Measurements from ENCODE around the gene OR2V1. TPM values are rescaled to one million over a fixed set of nuclear protein-coding genes. Genes with fewer than 3 reads are reported as not detected.
"Not testable (repeated sequence)": the region's sequence is repeated elsewhere in the genome, so short reads cannot be mapped to it uniquely, and the experiment has no call there.

The OR2V1 gene
- total RNA-seq, 1 donor from 2014 or later, result not detected

GRCh38 chr5:181109489-181110013 is 21.4 kb downstream of the OR2V1 start:
- DNase-seq (no peak), ATAC-seq (no peak)
- intact Hi-C loops (cut with micrococcal nuclease), result no loop called here

GRCh38 chr5:181108578-181109165 is 22.3 kb downstream of the OR2V1 start:
- ATAC-seq (no peak), DNase-seq (no peak)
- intact Hi-C loops (cut with micrococcal nuclease), result no loop called here

- ATAC-seq (no peak), DNase-seq (no peak)
- intact Hi-C loops (cut with micrococcal nuclease), result no loop called here
Measured at GRCh38 chr5:181107699-181108098, 23.3 kb downstream of the OR2V1 start.

GRCh38 chr5:181105391-181106025 is 25.5 kb downstream of the OR2V1 start:
- no peak for DNase-seq
- intact Hi-C loops (cut with micrococcal nuclease), result no loop called here
- ATAC-seq, result no peak

- intact Hi-C loops (cut with micrococcal nuclease); DNase-seq; ATAC-seq: not testable (repeated sequence)
Measured at GRCh38 chr5:181104606-181105390, 26.2 kb downstream of the OR2V1 start.

- intact Hi-C loops (cut with micrococcal nuclease); DNase-seq; ATAC-seq: not testable (repeated sequence)
Measured at GRCh38 chr5:181104259-181104568, 26.8 kb downstream of the OR2V1 start.

- ATAC-seq; intact Hi-C loops (cut with micrococcal nuclease); DNase-seq: not testable (repeated sequence)
Measured at GRCh38 chr5:181101930-181102674, 28.9 kb downstream of the OR2V1 start.

GRCh38 chr5:181101030-181101641 is 29.8 kb downstream of the OR2V1 start:
- ATAC-seq; intact Hi-C loops (cut with micrococcal nuclease); DNase-seq: not testable (repeated sequence)

GRCh38 chr5:181100121-181100875 is 30.7 kb downstream of the OR2V1 start:
- ATAC-seq, result no peak
- intact Hi-C loops (cut with micrococcal nuclease), result no loop called here
- DNase-seq, result no peak

- intact Hi-C loops (cut with micrococcal nuclease), result no loop called here
- ATAC-seq, result no peak
- no peak for DNase-seq
Measured at GRCh38 chr5:181099602-181100086, 31.3 kb downstream of the OR2V1 start.

GRCh38 chr5:181098762-181099601 is 32.0 kb downstream of the OR2V1 start:
- DNase-seq, result no peak
- intact Hi-C loops (cut with micrococcal nuclease), result no loop called here
- no peak for ATAC-seq

- DNase-seq; ATAC-seq; intact Hi-C loops (cut with micrococcal nuclease): not testable (repeated sequence)
Measured at GRCh38 chr5:181097759-181098491, 33.0 kb downstream of the OR2V1 start.

- DNase-seq; intact Hi-C loops (cut with micrococcal nuclease); ATAC-seq: not testable (repeated sequence)
Measured at GRCh38 chr5:181097383-181097753, 33.6 kb downstream of the OR2V1 start.

- ATAC-seq; intact Hi-C loops (cut with micrococcal nuclease); DNase-seq: not testable (repeated sequence)
Measured at GRCh38 chr5:181096721-181097382, 34.1 kb downstream of the OR2V1 start.

- DNase-seq; intact Hi-C loops (cut with micrococcal nuclease); ATAC-seq: not testable (repeated sequence)
Measured at GRCh38 chr5:181095162-181095561, 35.8 kb downstream of the OR2V1 start.

GRCh38 chr5:181092428-181092827 is 38.5 kb downstream of the OR2V1 start:
- DNase-seq (no peak), ATAC-seq (no peak)
- intact Hi-C loops (cut with micrococcal nuclease), result no loop called here

Data from left ventricle myocardium superior (tissue), 1 donor.